ENCODE data around the gene KCMF1. TPM values are rescaled to one million over a fixed set of nuclear protein-coding genes. Genes with fewer than 3 reads are reported as not detected.
A peak's percentile ranks its signal among the peaks of the same experiment; 100 is the strongest.

The KCMF1 gene
- total RNA-seq, 1 experiment from 2014 or later, result 97.8 TPM

DNA sequence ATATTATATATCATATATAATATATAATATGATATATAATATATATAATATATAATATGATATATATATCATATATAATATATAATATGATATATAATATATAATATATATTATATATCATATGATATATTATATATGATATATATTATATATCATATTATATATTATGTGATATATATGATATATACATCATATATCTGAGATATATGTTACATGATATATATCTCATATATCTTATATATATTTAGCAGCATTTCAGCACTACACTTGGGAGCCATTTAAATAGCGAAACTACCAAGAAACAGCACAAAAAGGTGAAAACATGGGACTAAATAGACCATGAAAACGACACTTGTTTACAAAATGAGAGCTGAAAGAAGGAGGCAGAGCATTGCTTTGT is 37.3 kb downstream of the KCMF1 start:
- DNase-seq, result no peak
- H3K27ac ChIP-seq, result no peak overlapping the region
- no peaks in the 10 kb centered on the region for H3K9me3 ChIP-seq (ENCODE audit: insufficient read depth, low read depth)
- peaks cover 20% of the 10 kb centered on the region for H3K36me3 ChIP-seq (ENCODE audit: low read depth)
- H3K9me2 ChIP-seq (ENCODE audit: insufficient read depth), result no peaks in the 10 kb centered on the region
- intact Hi-C loops (cut with micrococcal nuclease; ENCODE audit: unreplicated experiment), result no loop called here
- no peak overlapping the region for H3K4me3 ChIP-seq
- no TSS peak for BruUV-seq (replicated peaks)
- ChIA-PET POLR2A (ENCODE audit: unreplicated experiment) (no interaction called here), CTCF (no interaction called here)
- peaks cover 18% of the 10 kb centered on the region; the same call in 1 of the 2 replicates for H3F3A ChIP-seq (ENCODE audit: insufficient read depth, low read depth)
- peaks cover 23% of the 10 kb centered on the region; the same call in 1 of the 2 replicates for H4K20me1 ChIP-seq (ENCODE audit: insufficient read depth)
- no peaks in the 10 kb centered on the region for H3K27me3 ChIP-seq (ENCODE audit: insufficient read depth, low read depth)
- no peak overlapping the region for H2AFZ ChIP-seq
- peaks cover 95% of the 10 kb centered on the region for H3K79me2 ChIP-seq (ENCODE audit: low read depth)
- H3K4me2 ChIP-seq, result no peak overlapping the region
- H3K4me1 ChIP-seq (replicated peaks; ENCODE audit: insufficient read depth), result no peaks in the 10 kb centered on the region
- no peak for TF ChIP-seq EZH2 (IDR thresholded peaks at IDR 0.05; ENCODE audit: low read depth)
- no peak for TF ChIP-seq CTCF (conservative IDR thresholded peaks at IDR 0.05)

DNA sequence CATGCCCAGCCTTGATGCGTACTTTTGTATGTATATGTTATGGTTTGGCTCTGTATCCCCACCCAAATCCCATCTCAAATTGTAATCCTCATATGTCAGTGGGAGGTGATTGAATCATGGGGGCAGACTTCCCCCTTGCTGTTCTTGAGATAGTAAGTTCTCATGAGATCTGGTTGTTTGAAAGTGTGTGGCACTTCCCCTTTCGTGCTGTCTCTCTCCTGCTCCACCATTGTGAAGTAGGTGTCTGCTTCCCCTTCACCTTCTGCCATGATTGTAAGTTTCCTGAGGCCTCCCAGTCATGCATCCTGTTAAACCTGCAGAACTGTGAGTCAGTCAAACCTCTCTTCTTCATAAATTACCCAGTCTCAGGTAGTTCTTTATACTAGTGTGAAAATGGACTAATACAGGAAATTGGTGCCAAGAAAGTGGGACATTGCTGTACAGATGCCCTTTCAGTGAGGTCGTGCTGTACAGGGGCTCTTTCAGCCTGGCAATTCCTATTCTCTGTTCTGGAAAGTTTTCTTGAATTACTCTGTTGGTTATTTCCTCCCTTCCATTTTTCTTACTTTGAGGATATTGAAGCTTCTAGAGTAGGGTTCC is 38.2 kb downstream of the KCMF1 start:
- Histone ChIP-seq H3K4me3 (no peak overlapping the region), H3K27me3 (ENCODE audit: insufficient read depth, low read depth) (no peaks in the 10 kb centered on the region), H4K20me1 (ENCODE audit: insufficient read depth) (peaks cover 31% of the 10 kb centered on the region), H3K9me3 (ENCODE audit: insufficient read depth, low read depth) (no peaks in the 10 kb centered on the region), H3K36me3 (ENCODE audit: low read depth) (peaks cover 20% of the 10 kb centered on the region), H3K4me1 (replicated peaks; ENCODE audit: insufficient read depth) (no peaks in the 10 kb centered on the region), H3K9me2 (ENCODE audit: insufficient read depth) (no peaks in the 10 kb centered on the region), H3F3A (ENCODE audit: insufficient read depth, low read depth) (peaks cover 27% of the 10 kb centered on the region; the same call in 1 of the 2 replicates), H3K27ac (0 out of 2 replicates have a peak overlapping the region, but pooled peaks have one; percentile 13), H3K79me2 (ENCODE audit: low read depth) (peaks cover 95% of the 10 kb centered on the region), H3K4me2 (no peak overlapping the region), H2AFZ (no peak overlapping the region)
- TF ChIP-seq EZH2 (IDR thresholded peaks at IDR 0.05; ENCODE audit: low read depth) (no peak), CTCF (conservative IDR thresholded peaks at IDR 0.05) (no peak)
- intact Hi-C loops (cut with micrococcal nuclease; ENCODE audit: unreplicated experiment), result no loop called here
- DNase-seq, result no peak
- ChIA-PET POLR2A (ENCODE audit: unreplicated experiment) (no interaction called here), CTCF (no interaction called here)
- no TSS peak for BruUV-seq (replicated peaks)

DNA sequence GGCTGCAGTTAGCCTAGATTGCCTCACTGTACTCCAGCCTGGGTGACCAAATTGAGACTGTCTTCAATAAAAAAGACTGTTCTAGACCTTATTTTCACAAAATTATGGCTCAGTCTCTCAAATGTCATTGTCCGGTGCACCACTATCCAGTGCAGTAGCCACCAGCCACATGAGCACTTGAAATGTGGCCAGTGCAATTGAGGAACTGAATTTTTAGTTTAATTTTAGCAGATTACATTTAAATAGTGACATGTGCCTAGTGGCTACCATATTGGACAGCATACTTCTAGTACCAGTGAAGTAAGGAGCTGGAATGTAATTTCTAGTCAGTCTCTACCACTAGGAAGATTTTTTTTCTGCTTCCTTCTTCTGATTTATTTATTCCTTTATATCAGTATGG is 39.4 kb downstream of the KCMF1 start:
- H3K79me2 ChIP-seq (ENCODE audit: low read depth), result peaks cover 95% of the 10 kb centered on the region
- no peak overlapping the region for H3K27ac ChIP-seq
- TF ChIP-seq CTCF (conservative IDR thresholded peaks at IDR 0.05), result no peak
- TF ChIP-seq EZH2 (IDR thresholded peaks at IDR 0.05; ENCODE audit: low read depth), result no peak
- no peak overlapping the region for H3K4me2 ChIP-seq
- H4K20me1 ChIP-seq (ENCODE audit: insufficient read depth), result peaks cover 43% of the 10 kb centered on the region
- H3F3A ChIP-seq (ENCODE audit: insufficient read depth, low read depth), result peaks cover 37% of the 10 kb centered on the region
- H3K36me3 ChIP-seq (ENCODE audit: low read depth), result peaks cover 20% of the 10 kb centered on the region
- intact Hi-C loops (cut with micrococcal nuclease; ENCODE audit: unreplicated experiment), result no loop called here
- H3K27me3 ChIP-seq (ENCODE audit: insufficient read depth, low read depth), result no peaks in the 10 kb centered on the region
- CTCF ChIA-PET, result no interaction called here
- no peaks in the 10 kb centered on the region for H3K9me2 ChIP-seq (ENCODE audit: insufficient read depth)
- no TSS peak for BruUV-seq (replicated peaks)
- H3K4me3 ChIP-seq, result no peak overlapping the region
- DNase-seq, result no peak
- POLR2A ChIA-PET (ENCODE audit: unreplicated experiment), result no interaction called here
- peaks cover 6% of the 10 kb centered on the region; the same call in 1 of the 2 replicates for H3K4me1 ChIP-seq (replicated peaks; ENCODE audit: insufficient read depth)
- no peak overlapping the region for H2AFZ ChIP-seq
- H3K9me3 ChIP-seq (ENCODE audit: insufficient read depth, low read depth), result no peaks in the 10 kb centered on the region
